GM18951 (cell line): Measurements from ENCODE around the gene EIF4E1B.

Source experiments
- POLR2A ChIP-seq: IDR thresholded peaks from 4 replicates; pipeline ENCODE4 v1.6.1; 2011; ENCODE audit warnings: mild to moderate bottlenecking; ENCODE audit not compliant: insufficient read length, insufficient read depth; ENCODE audit errors: extremely low read depth
- in situ Hi-C: fragments of 300-500 bp; cut with MboI; formaldehyde crosslinking; loops from one replicate; pipeline ENCODE4 v1.12.0; 2022; ENCODE audit warnings: low sequenced_read_pairs, mixed read lengths, inconsistent platforms; ENCODE audit not compliant: unreplicated experiment

EIF4E1B gene

GRCh38 chr5:176648474-176649194 lies 18.2 kb downstream of the EIF4E1B start:
- in situ Hi-C loops = no loop called here
- no peak for TF ChIP-seq POLR2A

GRCh38 chr5:176650354-176650884 lies 19.9 kb downstream of the EIF4E1B start:
- TF ChIP-seq POLR2A = no peak
- in situ Hi-C loops = loop anchor here (25.0 kb wide), 1 partner anchor 462 kb away; no protein-coding TSS in a partner anchor

GRCh38 chr5:176651472-176651980 lies 21.1 kb downstream of the EIF4E1B start:
- no peak for TF ChIP-seq POLR2A
- in situ Hi-C loops = loop anchor here (25.0 kb wide), 1 partner anchor 461 kb away; no protein-coding TSS in a partner anchor

- in situ Hi-C loops = loop anchor here (25.0 kb wide), 1 partner anchor 460 kb away; no protein-coding TSS in a partner anchor
- TF ChIP-seq POLR2A = no peak
Observed at GRCh38 chr5:176652136-176652535, 21.7 kb downstream of the EIF4E1B start.

GRCh38 chr5:176653401-176654385 lies 23.2 kb downstream of the EIF4E1B start:
- TF ChIP-seq POLR2A = no peak
- in situ Hi-C loops = loop anchor here (25.0 kb wide), 1 partner anchor 459 kb away; no protein-coding TSS in a partner anchor

GRCh38 chr5:176654856-176655255 lies 24.4 kb downstream of the EIF4E1B start:
- no peak for TF ChIP-seq POLR2A
- in situ Hi-C loops = loop anchor here (25.0 kb wide), 1 partner anchor 457 kb away; no protein-coding TSS in a partner anchor

- TF ChIP-seq POLR2A = no peak
- in situ Hi-C loops = loop anchor here (25.0 kb wide), 1 partner anchor 456 kb away; no protein-coding TSS in a partner anchor
Observed at GRCh38 chr5:176656467-176656990, 26.1 kb downstream of the EIF4E1B start.

- in situ Hi-C loops = loop anchor here (25.0 kb wide), 1 partner anchor 454 kb away; no protein-coding TSS in a partner anchor
- TF ChIP-seq POLR2A = no peak
Observed at GRCh38 chr5:176658007-176658599, 27.6 kb downstream of the EIF4E1B start.

- in situ Hi-C loops = loop anchor here (25.0 kb wide), 1 partner anchor 453 kb away; no protein-coding TSS in a partner anchor
- TF ChIP-seq POLR2A = no peak
Observed at GRCh38 chr5:176658817-176659511, 28.5 kb downstream of the EIF4E1B start.

- no peak for TF ChIP-seq POLR2A
- in situ Hi-C loops = loop anchor here (25.0 kb wide), 1 partner anchor 453 kb away; no protein-coding TSS in a partner anchor
Observed at GRCh38 chr5:176659512-176659839, 29.0 kb downstream of the EIF4E1B start.

GRCh38 chr5:176659860-176660461 lies 29.5 kb downstream of the EIF4E1B start:
- TF ChIP-seq POLR2A = no peak
- in situ Hi-C loops = loop anchor here (10.0 to 25.0 kb wide), 2 partner anchors 295 to 452 kb away; no protein-coding TSS in a partner anchor

- in situ Hi-C loops = loop anchor here (10.0 to 25.0 kb wide), 2 partner anchors 294 to 452 kb away; no protein-coding TSS in a partner anchor
- TF ChIP-seq POLR2A = no peak
Observed at GRCh38 chr5:176660530-176660859, 30.0 kb downstream of the EIF4E1B start.
